Activated CD8-positive, alpha-beta memory T cell treated with anti-CD3 and anti-CD28 coated beads, Interleukin-2, amount 50 U/mL, for 24 hours (primary cell): Measurements from ENCODE around the gene FOXL2.
"Not testable (repeated sequence)": the region's sequence is repeated elsewhere in the genome, so short reads cannot be mapped to it uniquely, and the experiment has no call there.

ENCODE experiments used
- DNase-seq: peaks from one replicate; pipeline ENCODE4 v3.0.0-alpha.2; 2020; ENCODE audit errors: extremely low read depth

FOXL2 gene

DNA sequence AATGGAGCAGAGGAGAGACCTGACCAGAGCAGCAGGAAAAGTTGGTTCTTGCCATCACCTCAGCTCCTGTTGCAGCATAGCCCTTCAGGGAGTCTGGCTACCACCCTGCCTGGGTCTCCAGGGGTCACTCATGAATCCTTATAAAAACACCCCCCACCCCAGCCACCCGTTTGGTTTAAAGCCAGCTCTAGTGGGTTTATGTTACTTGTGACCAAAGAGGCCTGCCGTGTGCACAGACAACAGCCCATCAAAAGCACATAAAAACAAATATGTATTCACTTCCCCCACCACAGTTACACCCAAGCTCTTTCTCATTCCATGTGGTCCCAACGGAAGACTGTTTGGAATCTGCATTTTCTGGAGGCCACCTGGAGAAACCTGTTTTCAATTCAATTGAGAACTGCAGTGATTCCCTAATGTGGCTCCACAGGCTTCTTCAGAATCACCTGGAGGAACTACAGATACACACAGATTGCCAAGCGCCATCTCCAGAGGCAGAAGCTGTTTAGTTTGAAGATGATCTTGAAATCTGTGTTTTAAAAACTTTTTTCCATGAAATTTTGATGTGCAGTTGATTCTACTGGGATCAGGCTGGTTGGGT, 13.8 kb downstream of the FOXL2 start:
- no peak for DNase-seq

DNA sequence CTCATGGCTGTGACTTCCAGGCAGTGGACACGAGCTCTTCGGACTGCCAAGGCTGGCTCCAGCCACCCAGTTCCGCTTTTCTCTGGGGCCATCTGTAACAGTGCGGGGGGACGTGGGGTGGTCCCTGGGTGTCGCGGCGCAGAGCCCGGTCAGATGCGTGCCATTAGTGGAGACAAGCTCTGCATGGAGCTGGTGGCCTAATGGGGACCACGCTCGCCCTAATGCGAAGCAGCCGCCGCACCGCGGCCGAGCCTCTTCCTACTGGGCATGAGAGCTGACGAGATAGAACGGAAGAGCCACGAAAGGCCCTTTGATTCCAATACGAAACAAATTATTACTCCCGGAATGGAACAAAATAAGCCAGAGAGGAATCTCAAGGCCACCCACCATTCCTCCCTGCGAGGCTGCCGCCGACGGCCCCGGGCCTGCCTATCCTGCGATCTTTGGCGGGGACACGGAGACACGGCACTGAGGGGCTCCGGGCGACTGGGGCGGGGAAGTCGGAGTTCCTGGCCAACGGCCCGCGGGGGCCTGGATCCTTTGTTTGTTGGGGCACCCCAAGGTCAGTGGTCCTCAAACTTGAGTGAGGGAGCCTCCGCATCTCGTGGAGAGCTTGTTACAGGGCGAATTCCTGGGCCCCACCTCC, 18.1 kb downstream of the FOXL2 start:
- DNase-seq = no peak

DNA sequence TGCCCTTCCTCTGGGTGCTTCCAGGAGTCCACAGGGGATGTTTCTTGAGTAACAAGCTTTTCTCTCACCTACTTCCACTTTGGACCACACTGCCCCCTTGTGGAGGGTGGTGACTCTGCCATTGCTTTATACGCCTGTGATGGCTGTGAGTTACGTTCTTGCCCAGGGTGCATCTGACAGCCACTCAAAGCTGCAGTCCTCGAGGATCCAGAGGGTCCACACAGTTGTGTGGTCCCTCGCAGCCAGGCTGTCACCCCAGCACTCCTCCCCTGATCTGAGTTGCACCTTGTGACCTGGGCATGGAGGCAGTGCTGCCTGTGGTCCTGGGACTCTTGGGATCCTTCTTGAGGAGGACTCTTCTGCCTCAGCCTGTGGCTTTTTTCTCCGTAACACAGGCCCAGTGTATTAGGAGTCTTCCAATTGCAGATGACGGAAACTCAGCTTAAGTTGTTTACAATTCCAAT, 23.4 kb downstream of the FOXL2 start:
- DNase-seq = peak; percentile 62

- not testable (repeated sequence) for DNase-seq
Measured at GRCh38 chr3:138922400-138922799, 24.5 kb downstream of the FOXL2 start.

GRCh38 chr3:138921316-138922292, 25.3 kb downstream of the FOXL2 start:
- no peak for DNase-seq

- DNase-seq = no peak
Measured at GRCh38 chr3:138919325-138919724, 27.6 kb downstream of the FOXL2 start.

DNA sequence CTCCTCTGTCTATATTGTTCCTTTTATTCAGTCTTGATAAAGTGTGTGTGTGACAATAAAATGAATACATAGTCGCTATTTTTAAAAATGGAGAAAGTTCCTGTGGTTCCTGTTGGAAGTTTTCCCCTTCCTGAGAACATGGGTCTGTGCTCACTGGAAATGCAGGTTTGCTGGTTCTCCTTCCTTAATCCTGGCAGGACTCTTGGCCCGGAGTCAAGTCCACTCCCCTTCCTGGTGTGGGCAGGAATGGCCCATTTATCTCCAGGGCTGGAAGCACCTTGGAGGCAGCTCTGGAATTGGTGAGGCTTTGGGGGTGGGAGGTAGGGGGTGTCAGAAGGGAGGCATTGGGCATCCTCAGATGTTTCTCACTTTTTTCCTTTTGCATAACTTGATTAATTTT, 30.1 kb downstream of the FOXL2 start:
- no peak for DNase-seq

DNA sequence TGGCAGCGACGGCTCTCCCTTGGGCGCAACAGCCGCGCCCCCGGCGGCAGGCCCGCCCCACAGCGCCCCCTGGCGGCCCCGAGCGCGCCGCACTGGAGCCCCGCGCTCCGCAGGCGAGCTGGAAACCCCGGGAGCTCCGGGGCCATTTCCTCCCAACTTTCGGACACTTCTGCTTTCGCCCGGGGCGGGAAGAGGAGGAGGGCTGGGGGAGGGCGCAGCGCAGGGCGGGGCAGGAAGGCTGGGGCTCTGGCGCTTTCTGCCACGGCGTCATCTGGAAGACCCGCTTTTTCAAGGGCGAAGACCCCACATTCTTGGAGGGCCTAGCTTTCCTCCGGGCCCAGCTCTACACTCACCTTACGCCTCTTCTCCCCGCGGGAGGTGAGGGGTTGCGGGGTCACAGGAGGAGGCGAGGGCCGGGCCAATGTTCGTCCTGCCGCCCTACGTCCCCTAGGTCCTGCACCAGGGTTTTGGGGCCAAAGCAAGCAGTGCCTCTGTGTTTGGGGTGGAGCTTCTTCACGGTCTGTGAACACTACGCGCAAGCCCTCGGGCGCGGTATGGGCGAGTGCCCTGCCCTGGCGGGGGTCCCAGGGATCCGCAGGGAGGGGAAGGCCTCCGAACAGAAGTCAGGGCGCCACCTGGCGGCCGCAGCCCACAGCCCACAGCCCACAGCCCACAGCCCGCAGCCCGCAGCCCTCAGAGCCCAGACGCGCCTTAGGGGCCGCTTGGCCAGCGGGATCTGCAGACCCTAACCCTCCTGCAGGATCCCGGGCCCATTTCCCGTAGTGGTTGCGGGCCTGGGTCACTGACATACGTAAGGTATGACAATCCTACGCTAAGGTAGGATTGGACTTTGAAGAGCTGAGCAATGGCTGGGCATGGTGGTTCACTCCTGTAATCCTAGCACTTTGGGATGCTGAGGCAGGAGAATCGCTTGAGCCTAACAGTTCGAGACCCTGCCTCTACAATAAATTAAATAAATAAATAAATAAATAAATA, 31.1 kb downstream of the FOXL2 start:
- peak; percentile 44 for DNase-seq

DNA sequence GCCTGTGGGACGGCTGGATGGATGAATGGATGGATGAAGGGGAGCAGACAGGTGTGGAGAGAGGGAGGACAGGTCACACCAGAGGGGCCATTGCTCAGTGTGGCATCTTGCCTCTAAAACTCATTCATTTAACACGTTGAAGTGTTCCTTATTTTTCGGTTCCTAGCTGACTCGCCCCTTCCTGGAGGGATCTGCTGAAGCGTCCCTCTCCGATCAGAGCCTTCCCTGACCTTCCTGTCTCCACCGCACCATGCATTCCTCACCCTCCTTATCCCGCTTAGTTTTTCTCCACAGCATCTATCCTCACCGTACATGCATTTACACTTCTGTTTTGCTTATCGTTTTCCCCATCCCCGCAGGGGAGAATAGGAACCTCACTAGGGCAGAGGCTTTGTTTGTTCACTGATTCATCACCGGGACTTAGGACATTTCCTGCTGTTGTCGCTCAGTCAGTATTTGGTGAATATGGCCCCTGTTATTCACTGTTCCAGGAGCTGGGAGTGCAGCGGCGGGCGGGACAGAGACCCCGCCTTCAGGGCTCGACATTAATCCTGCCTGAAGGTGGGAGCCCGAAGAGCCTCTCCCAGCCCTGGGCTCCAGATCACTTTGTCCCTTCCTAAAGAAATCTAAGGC, 32.0 kb downstream of the FOXL2 start:
- no peak for DNase-seq

- no peak for DNase-seq
Measured at GRCh38 chr3:138913766-138914165, 33.2 kb downstream of the FOXL2 start.

DNA sequence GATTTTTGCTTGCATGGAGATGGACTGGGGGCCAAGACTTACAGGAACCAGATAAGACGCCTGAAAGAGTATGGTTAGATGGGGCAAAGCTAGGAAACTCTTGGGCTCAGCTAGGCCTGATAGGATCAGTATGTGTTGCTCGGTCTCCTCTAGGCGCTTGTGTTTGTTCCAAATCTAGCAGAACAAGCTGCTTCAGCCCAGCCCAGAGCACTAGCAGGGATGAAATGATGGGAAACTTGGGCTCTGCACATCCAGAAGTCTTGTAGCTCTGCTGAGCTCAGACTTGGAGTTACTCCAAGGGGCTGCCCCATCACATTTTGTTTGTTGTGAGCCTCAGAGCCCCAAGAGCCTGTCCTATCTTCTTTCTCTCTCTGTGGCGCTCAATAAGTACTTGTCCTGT, 34.7 kb downstream of the FOXL2 start:
- DNase-seq = no peak

DNA sequence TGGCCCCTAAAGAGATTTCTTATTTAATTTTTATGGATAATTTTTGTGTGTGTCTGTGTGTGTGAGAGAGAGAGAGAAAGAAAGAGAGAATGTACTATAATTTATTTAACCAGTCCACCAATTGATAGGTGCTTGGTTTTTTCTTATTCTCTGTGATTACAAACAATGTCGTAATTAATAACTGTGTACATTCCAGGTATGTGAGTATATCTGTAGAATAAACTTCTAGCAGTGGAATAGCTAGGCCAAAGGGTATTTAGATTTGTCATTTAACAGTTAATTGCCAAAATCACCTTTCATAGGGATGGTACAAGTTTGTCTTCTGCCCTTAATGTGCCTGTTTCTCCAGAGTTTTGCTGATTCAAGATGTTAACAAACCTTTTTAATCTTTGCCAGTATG, 35.3 kb downstream of the FOXL2 start:
- no peak for DNase-seq

- no peak for DNase-seq
Measured at GRCh38 chr3:138909904-138910303, 37.0 kb downstream of the FOXL2 start.

DNA sequence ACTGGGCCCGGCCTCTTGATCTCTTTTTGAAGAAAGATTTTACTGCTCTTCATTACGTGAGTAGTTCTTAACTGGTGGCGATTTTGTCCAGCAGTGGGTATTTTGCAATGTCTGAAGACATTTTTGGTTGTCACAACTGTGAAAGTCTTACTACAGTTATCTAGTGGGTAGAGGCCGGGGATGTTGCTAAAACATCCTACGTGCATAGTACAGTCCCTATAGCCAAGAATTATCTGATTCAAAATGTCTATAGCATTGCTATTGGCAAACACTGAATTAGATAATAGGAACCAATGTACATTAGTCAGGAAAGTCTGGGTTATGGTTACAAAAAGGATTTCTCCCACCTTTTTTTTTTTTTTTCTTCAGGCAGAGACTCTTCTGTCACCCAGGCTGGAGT, 38.1 kb downstream of the FOXL2 start:
- no peak for DNase-seq

GRCh38 chr3:138907539-138907938, 39.4 kb downstream of the FOXL2 start:
- DNase-seq = no peak

DNA sequence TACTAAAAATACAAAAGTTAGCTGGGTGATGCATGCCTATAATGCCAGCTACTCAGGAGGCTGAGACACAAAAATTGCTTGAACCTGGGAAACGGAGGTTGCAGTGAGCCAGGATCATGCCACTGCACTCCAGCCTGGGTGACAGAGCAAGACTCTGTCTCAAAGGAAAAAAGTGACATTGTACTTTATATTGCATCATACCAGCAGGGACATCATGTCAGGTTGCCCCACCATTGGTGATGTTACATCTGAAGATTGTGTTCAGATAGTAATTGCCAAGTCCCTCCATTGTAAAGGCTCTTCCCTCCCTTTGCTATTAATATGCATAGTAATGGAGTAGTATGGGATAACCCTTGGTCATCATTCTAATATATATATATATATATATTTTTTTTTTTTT, 44.8 kb downstream of the FOXL2 start:
- no peak for DNase-seq

DNA sequence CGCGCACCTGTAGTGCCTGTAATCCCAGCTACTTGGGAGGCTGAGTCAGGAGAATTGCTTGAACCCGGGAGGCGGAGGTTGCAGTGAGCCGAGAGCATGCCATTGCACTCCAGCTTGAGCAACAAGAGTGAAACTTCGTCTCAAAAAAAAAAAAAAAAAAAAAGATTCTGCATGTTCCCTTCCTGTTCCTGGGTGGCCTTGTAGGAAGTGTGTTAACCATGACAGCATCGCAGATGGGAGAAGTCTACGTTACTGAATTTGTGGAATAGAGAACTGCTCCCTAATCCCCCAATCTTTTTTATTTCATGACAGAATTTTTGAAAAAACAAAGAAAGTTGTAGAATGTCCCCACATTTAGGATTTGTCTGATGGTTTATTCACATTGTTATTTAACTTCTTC, 45.4 kb downstream of the FOXL2 start:
- DNase-seq = no peak

GRCh38 chr3:138899351-138899991, 47.5 kb downstream of the FOXL2 start:
- DNase-seq = no peak

DNA sequence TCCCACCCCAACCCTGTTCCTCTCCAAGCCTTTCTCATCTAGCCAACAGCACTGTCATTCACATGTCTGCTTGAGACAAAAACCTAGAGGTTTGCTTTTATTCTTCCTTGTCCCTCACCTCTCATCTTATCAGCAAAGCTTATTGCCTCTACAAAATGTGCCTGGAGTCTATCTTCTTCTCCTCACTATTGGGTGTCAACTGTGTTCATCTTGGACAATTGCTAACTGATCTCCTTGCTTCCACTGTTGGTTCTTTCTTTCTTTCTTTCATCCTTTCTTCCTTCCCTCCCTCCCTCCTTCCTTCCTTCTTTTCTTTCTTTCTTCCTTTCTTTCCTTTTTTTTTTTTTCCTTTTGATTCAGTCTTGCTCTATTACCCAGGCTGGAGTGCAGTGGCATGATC, 48.2 kb downstream of the FOXL2 start:
- no peak for DNase-seq

GRCh38 chr3:138898301-138898700, 48.6 kb downstream of the FOXL2 start:
- DNase-seq = no peak
